Neural progenitor cell (in vitro differentiated cells): Measurements from ENCODE around the gene RNF40. TPM values are rescaled to one million over a fixed set of nuclear protein-coding genes. Genes with fewer than 3 reads are reported as not detected.

Experiments
- DNase-seq: peaks from one replicate; pipeline ENCODE4 v3.0.0-alpha.2; 2016; ENCODE audit warnings: low spot score
- H2AFZ ChIP-seq: fragments of 200-600 bp; sonication (generic); replicated peaks from 2 replicates; pipeline ENCODE4 v1.6.1; 2016; ENCODE audit warnings: antibody characterized with exemption
- H3F3A ChIP-seq: fragments of 200-600 bp; sonication (generic); 2 replicates; pipeline ENCODE4 v1.6.1; 2016; ENCODE audit warnings: antibody characterized with exemption, low read depth
- H3K27ac ChIP-seq: fragments of 200-600 bp; sonication (generic); 2 replicates; pipeline ENCODE4 v1.5.1; 2016; ENCODE audit warnings: mild to moderate bottlenecking
- H3K27me3 ChIP-seq: fragments of 200-600 bp; sonication (generic); 2 replicates; pipeline ENCODE4 v1.6.1; 2016; ENCODE audit warnings: mild to moderate bottlenecking, moderate library complexity
- H3K36me3 ChIP-seq: fragments of 200-600 bp; sonication (generic); 2 replicates; pipeline ENCODE4 v1.5.1; 2016
- H3K4me1 ChIP-seq: fragments of 200-600 bp; sonication (generic); 2 replicates; pipeline ENCODE4 v1.6.1; 2016; ENCODE audit warnings: mixed run types
- H3K4me2 ChIP-seq: fragments of 200-600 bp; sonication (generic); 2 replicates; pipeline ENCODE4 v1.6.1; 2016
- H3K4me3 ChIP-seq: fragments of 200-600 bp; sonication (generic); 2 replicates; pipeline ENCODE4 v1.5.1; 2016
- H3K79me2 ChIP-seq: fragments of 200-600 bp; sonication (generic); 2 replicates; pipeline ENCODE4 v1.6.1; 2016; ENCODE audit warnings: low read depth
- H3K9ac ChIP-seq: fragments of 200-600 bp; sonication (generic); 2 replicates; pipeline ENCODE4 v1.6.1; 2016
- H3K9me3 ChIP-seq: fragments of 200-600 bp; sonication (generic); 2 replicates; pipeline ENCODE4 v1.5.1; 2016; ENCODE audit warnings: low read depth
- H4K20me1 ChIP-seq: fragments of 200-600 bp; sonication (generic); 2 replicates; pipeline ENCODE4 v1.6.1; 2016; ENCODE audit warnings: low read depth
- H3K27ac Mint-ChIP-seq: 3 replicates; pipeline ENCODE4 v1.8.0; 2021; ENCODE audit warnings: mixed read lengths
- H3K27me3 Mint-ChIP-seq: 2 replicates; pipeline ENCODE4 v1.8.0; 2022; ENCODE audit warnings: low read depth, mild to moderate bottlenecking, inconsistent platforms, moderate library complexity, mixed read lengths; ENCODE audit not compliant: insufficient read depth
- H3K36me3 Mint-ChIP-seq: 3 replicates; pipeline ENCODE4 v1.8.0; 2021; ENCODE audit warnings: mixed read lengths
- H3K4me1 Mint-ChIP-seq: 3 replicates; pipeline ENCODE4 v1.8.0; 2021; ENCODE audit warnings: mixed read lengths
- H3K4me3 Mint-ChIP-seq: 3 replicates; pipeline ENCODE4 v1.8.0; 2021; ENCODE audit warnings: mild to moderate bottlenecking, moderate library complexity, mixed read lengths
- H3K9me3 Mint-ChIP-seq: 3 replicates; pipeline ENCODE4 v1.8.0; 2020; ENCODE audit warnings: mixed read lengths
- CTCF ChIP-seq: fragments of 200-600 bp; sonication (generic); IDR thresholded peaks from 2 replicates; pipeline ENCODE4 v1.5.1; 2017; ENCODE audit warnings: antibody characterized with exemption, mild to moderate bottlenecking
- EZH2 ChIP-seq: fragments of 200-600 bp; sonication (generic); IDR thresholded peaks from 2 replicates; pipeline ENCODE4 v1.6.1; 2017; ENCODE audit warnings: antibody characterized with exemption, mild to moderate bottlenecking, moderate library complexity
- EZH2phosphoT487 ChIP-seq: fragments of 200-600 bp; sonication (generic); IDR thresholded peaks from 2 replicates; pipeline ENCODE4 v1.6.1; 2017; ENCODE audit warnings: antibody characterized with exemption
- small RNA-seq: library from RNA; depleted of rRNA; stranded (forward); fragments of <200 nt; gene quantifications from one replicate; pipeline ENCODE3, GENCODE V24; 2015
- total RNA-seq: library from RNA; depleted of rRNA; stranded (reverse); fragments of >200 nt; gene quantifications from 2 replicates; pipeline ENCODE4 v1.2.3, GENCODE V29; 2015; ENCODE audit warnings: low replicate concordance

Gene RNF40
- total RNA-seq, 1 donor from 2014 or later = 45.6 TPM

GRCh38 chr16:30821891-30822290 is 59.8 kb downstream of the RNF40 start:
- H2AFZ ChIP-seq = no peak overlapping the region
- H4K20me1 ChIP-seq = no peaks in the 10 kb centered on the region
- Mint-ChIP-seq H3K9me3 (no peaks in the 10 kb centered on the region), H3K36me3 (no peaks in the 10 kb centered on the region), H3K27me3 (peaks cover 8% of the 10 kb centered on the region), H3K27ac (no peak overlapping the region), H3K4me3 (no peak overlapping the region), H3K4me1 (no peaks in the 10 kb centered on the region)
- no peaks in the 10 kb centered on the region for H3K79me2 ChIP-seq
- H3K27ac ChIP-seq = no peak overlapping the region
- H3K9me3 ChIP-seq = no peaks in the 10 kb centered on the region
- no peak overlapping the region for H3K4me3 ChIP-seq
- no peak overlapping the region for H3K4me2 ChIP-seq
- no peaks in the 10 kb centered on the region for H3K4me1 ChIP-seq
- peaks cover 12% of the 10 kb centered on the region for H3K27me3 ChIP-seq
- H3F3A ChIP-seq = no peaks in the 10 kb centered on the region
- H3K9ac ChIP-seq = no peak overlapping the region
- no peak for DNase-seq
- TF ChIP-seq EZH2 (no peak), EZH2phosphoT487 (no peak), CTCF (no peak)
- H3K36me3 ChIP-seq = no peaks in the 10 kb centered on the region

Small RNA genes within 50 kb of the gene (small RNA-seq; reads per million reads assigned to genes)
- not detected for gene RF00017

Other genes starting within 250 kb of the RNF40 start
- gene ZNF768, start 235.8 kb upstream of the RNF40 start, total RNA-seq = 15.5 and 49.9 TPM in 2 replicates
- gene ZNF747, start 227.5 kb upstream of the RNF40 start, total RNA-seq = 7.0 and 14.5 TPM in 2 replicates
- gene ZNF764, start 203.9 kb upstream of the RNF40 start, total RNA-seq = 3.6 and 12.6 TPM in 2 replicates
- 3.6 and 6.2 TPM in 2 replicates for gene ZNF688, start 190.6 kb upstream of the RNF40 start, total RNA-seq
- 17.8 and 19.5 TPM in 2 replicates for gene ZNF785, start 176.6 kb upstream of the RNF40 start, total RNA-seq
- 9.2 and 15.3 TPM in 2 replicates for gene ZNF689, start 151.9 kb upstream of the RNF40 start, total RNA-seq
- gene PRR14, start 111.4 kb upstream of the RNF40 start, total RNA-seq = 3.5 and 14.6 TPM in 2 replicates
- gene FBRS, start 103.9 kb upstream of the RNF40 start, total RNA-seq = 3.6 and 20.5 TPM in 2 replicates
- 4.6 and 8.8 TPM in 2 replicates for gene SRCAP, start 63.2 kb upstream of the RNF40 start, total RNA-seq
- gene PHKG2, start 13.9 kb upstream of the RNF40 start, total RNA-seq = 20.2 and 31.4 TPM in 2 replicates
- gene CFAP119, start 260 bp upstream of the RNF40 start, total RNA-seq = 0.56 and 8.0 TPM in 2 replicates
- 13.7 and 24.5 TPM in 2 replicates for gene ZNF629, start 24.9 kb downstream of the RNF40 start, total RNA-seq
- gene BCL7C, start 131.8 kb downstream of the RNF40 start, total RNA-seq = 18.3 and 32.1 TPM in 2 replicates
- 0.39 and 1.5 TPM in 2 replicates for gene CTF1, start 134.3 kb downstream of the RNF40 start, total RNA-seq
- gene FBXL19, start 161.2 kb downstream of the RNF40 start, total RNA-seq = 9.2 and 76.7 TPM in 2 replicates
- gene ORAI3, start 186.7 kb downstream of the RNF40 start, total RNA-seq = 10.2 and 20.1 TPM in 2 replicates
- 3.2 and 5.8 TPM in 2 replicates for gene SETD1A, start 195.4 kb downstream of the RNF40 start, total RNA-seq
- 1.4 and 2.9 TPM in 2 replicates for gene HSD3B7, start 222.9 kb downstream of the RNF40 start, total RNA-seq
- 6.6 and 7.3 TPM in 2 replicates for gene STX1B, start 248.3 kb downstream of the RNF40 start, total RNA-seq